ENCODE results near the gene ZC3H7A. TPM values are rescaled to one million over a fixed set of nuclear protein-coding genes. Genes with fewer than 3 reads are reported as not detected.

ZC3H7A gene
- total RNA-seq, 1 experiment from 2014 or later: 63.5 TPM

DNA sequence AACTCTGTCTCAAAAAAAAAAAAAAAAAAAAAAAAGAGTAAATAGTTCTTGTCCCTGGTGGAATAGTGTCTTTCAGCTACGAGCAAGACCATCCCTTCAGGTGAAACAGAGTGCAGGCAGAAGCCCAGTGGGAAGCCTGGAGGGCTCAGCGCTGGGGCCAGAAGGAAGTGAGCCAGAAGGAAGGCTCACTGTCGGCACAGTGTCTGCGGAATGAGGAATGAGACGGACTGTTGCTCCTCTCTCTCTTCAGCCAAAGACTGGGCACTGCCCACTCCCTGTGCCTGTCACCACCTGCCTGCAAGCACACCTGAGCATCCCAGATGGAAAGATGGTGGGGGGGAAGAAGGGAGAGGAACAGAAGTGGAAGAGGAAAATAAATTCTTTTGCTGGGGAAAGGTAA, 46.8 kb upstream of the ZC3H7A start:
- no peak overlapping the region for H3K27ac ChIP-seq
- H3K9me2 ChIP-seq (ENCODE audit: insufficient read depth): no peaks in the 10 kb centered on the region
- TF ChIP-seq CTCF (conservative IDR thresholded peaks at IDR 0.05): no peak
- no peak for TF ChIP-seq EZH2 (IDR thresholded peaks at IDR 0.05; ENCODE audit: low read depth)
- peaks cover 41% of the 10 kb centered on the region for H3K79me2 ChIP-seq (ENCODE audit: low read depth)
- no peaks in the 10 kb centered on the region for H3K27me3 ChIP-seq (ENCODE audit: insufficient read depth, low read depth)
- H4K20me1 ChIP-seq (ENCODE audit: insufficient read depth): peaks cover 61% of the 10 kb centered on the region
- no peak overlapping the region for H2AFZ ChIP-seq
- no peak overlapping the region for H3K4me3 ChIP-seq
- H3F3A ChIP-seq (ENCODE audit: insufficient read depth, low read depth): peaks cover 41% of the 10 kb centered on the region
- ChIA-PET CTCF (interaction anchor here (0.6 kb wide), 1 partner anchor 66 kb away, joined by 3 read pairs; no protein-coding TSS in a partner anchor), POLR2A (ENCODE audit: unreplicated experiment) (interaction anchor here (0.6 to 0.7 kb wide), 2 partner anchors 29 to 40 kb away, joined by 18 to 39 read pairs; no protein-coding TSS in a partner anchor)
- intact Hi-C loops (cut with micrococcal nuclease; ENCODE audit: unreplicated experiment): no loop called here
- H3K9me3 ChIP-seq (ENCODE audit: insufficient read depth, low read depth): no peaks in the 10 kb centered on the region
- H3K4me1 ChIP-seq (replicated peaks; ENCODE audit: insufficient read depth): peaks cover 2% of the 10 kb centered on the region
- no peak for DNase-seq
- peaks cover 67% of the 10 kb centered on the region for H3K36me3 ChIP-seq (ENCODE audit: low read depth)
- H3K4me2 ChIP-seq: no peak overlapping the region
- no TSS peak for BruUV-seq (replicated peaks)

DNA sequence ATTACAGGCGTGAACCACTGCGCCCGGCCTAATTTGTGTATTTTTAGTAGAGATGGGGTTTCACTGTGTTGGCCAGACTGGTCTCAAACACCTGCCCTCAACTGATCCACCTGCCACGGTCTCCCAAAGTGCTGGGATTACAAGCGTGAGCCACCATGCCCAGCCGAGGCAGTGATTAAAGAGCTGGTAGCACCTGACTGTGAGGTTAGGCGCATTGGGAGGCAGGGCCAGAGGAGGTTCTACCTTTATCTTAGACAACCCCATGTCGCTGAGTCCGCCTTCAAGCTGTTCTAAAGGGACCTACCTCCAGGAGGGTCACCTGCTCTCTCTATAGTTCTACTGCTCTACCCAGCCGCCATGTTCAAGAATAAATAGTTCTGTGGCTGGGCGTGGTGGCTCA, 46.1 kb upstream of the ZC3H7A start:
- no peak overlapping the region for H2AFZ ChIP-seq
- no peaks in the 10 kb centered on the region for H3K4me1 ChIP-seq (replicated peaks; ENCODE audit: insufficient read depth)
- no peaks in the 10 kb centered on the region for H3K9me3 ChIP-seq (ENCODE audit: insufficient read depth, low read depth)
- H3F3A ChIP-seq (ENCODE audit: insufficient read depth, low read depth): peaks cover 44% of the 10 kb centered on the region
- H3K9me2 ChIP-seq (ENCODE audit: insufficient read depth): no peaks in the 10 kb centered on the region
- H3K4me3 ChIP-seq: no peak overlapping the region
- ChIA-PET CTCF (interaction anchor here (0.6 kb wide), 1 partner anchor 65 kb away, joined by 3 read pairs; no protein-coding TSS in a partner anchor), POLR2A (ENCODE audit: unreplicated experiment) (interaction anchor here (0.7 kb wide), 1 partner anchor 30 kb away, joined by 39 read pairs; no protein-coding TSS in a partner anchor)
- H3K79me2 ChIP-seq (ENCODE audit: low read depth): peaks cover 35% of the 10 kb centered on the region
- no peak for DNase-seq
- peaks cover 64% of the 10 kb centered on the region for H3K36me3 ChIP-seq (ENCODE audit: low read depth)
- no TSS peak for BruUV-seq (replicated peaks)
- H3K27ac ChIP-seq: no peak overlapping the region
- TF ChIP-seq EZH2 (IDR thresholded peaks at IDR 0.05; ENCODE audit: low read depth) (no peak), CTCF (conservative IDR thresholded peaks at IDR 0.05) (no peak)
- H4K20me1 ChIP-seq (ENCODE audit: insufficient read depth): peaks cover 61% of the 10 kb centered on the region
- H3K27me3 ChIP-seq (ENCODE audit: insufficient read depth, low read depth): no peaks in the 10 kb centered on the region
- H3K4me2 ChIP-seq: no peak overlapping the region
- intact Hi-C loops (cut with micrococcal nuclease; ENCODE audit: unreplicated experiment): no loop called here

DNA sequence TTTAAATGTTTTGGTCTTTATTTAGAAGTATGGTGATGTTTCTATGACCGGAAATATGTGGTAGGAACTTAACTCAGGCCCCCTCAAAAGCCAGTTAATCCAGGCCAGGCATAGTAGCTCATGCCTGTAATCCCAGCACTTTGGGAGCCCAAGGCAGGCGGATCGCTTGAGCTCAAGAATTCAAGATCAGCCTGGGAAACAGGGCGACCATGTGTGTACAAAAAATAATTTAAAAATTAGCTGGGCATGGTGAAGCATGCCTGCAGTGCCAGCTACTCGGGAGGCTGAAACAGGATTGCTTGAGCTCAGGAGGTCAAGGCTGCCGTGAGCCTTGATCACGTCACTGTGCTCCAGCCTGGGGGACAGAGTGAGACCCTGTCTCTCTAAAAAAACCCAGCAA, 44.0 kb upstream of the ZC3H7A start:
- POLR2A ChIA-PET (ENCODE audit: unreplicated experiment): interaction anchor here (0.6 to 0.7 kb wide), 2 partner anchors 16 to 24 kb away, joined by 10 to 14 read pairs; no protein-coding TSS in a partner anchor
- Histone ChIP-seq H3K27ac (no peak overlapping the region), H3K79me2 (ENCODE audit: low read depth) (peaks cover 13% of the 10 kb centered on the region; the same call in 1 of the 2 replicates), H3K36me3 (ENCODE audit: low read depth) (peaks cover 59% of the 10 kb centered on the region), H4K20me1 (ENCODE audit: insufficient read depth) (peaks cover 68% of the 10 kb centered on the region), H3K9me3 (ENCODE audit: insufficient read depth, low read depth) (no peaks in the 10 kb centered on the region), H3K9me2 (ENCODE audit: insufficient read depth) (no peaks in the 10 kb centered on the region), H3K27me3 (ENCODE audit: insufficient read depth, low read depth) (no peaks in the 10 kb centered on the region), H3K4me1 (replicated peaks; ENCODE audit: insufficient read depth) (no peaks in the 10 kb centered on the region), H3F3A (ENCODE audit: insufficient read depth, low read depth) (peaks cover 50% of the 10 kb centered on the region; the same call in 1 of the 2 replicates), H2AFZ (no peak overlapping the region), H3K4me3 (no peak overlapping the region), H3K4me2 (no peak overlapping the region)
- DNase-seq: no peak
- CTCF ChIA-PET: interaction anchor here (1.1 kb wide), 1 partner anchor 103 kb away, joined by 3 read pairs; no protein-coding TSS in a partner anchor
- intact Hi-C loops (cut with micrococcal nuclease; ENCODE audit: unreplicated experiment): no loop called here
- BruUV-seq (replicated peaks): no TSS peak
- no peak for TF ChIP-seq EZH2 (IDR thresholded peaks at IDR 0.05; ENCODE audit: low read depth)
- no peak for TF ChIP-seq CTCF (conservative IDR thresholded peaks at IDR 0.05)
